Gastroesophageal sphincter (tissue), 3 donors: ENCODE results near the gene DCAF5.

ENCODE experiments used
- POLR2A ChIP-seq, 2 donors: fragments of 450-650 bp; IDR thresholded peaks; one replicate each; pipeline ENCODE4 v1.6.1; 2017; ENCODE audit warnings: antibody characterized with exemption in 2 of 2, mild to moderate bottlenecking in 2 of 2, moderate library complexity in 1 of 2
- TF ChIP-seq, protein P1 (sequence below), 4 experiments: fragments of 200-600 bp in 2 of 4; fragments of 450-650 bp in 2 of 4; sonication (generic) in 1 of 4; IDR thresholded peaks; one replicate each; pipeline ENCODE4 v1.5.1; 2017 to 2019; ENCODE audit warnings: antibody characterized with exemption in 4 of 4, mild to moderate bottlenecking in 2 of 4, moderate library complexity in 2 of 4

DNA sequence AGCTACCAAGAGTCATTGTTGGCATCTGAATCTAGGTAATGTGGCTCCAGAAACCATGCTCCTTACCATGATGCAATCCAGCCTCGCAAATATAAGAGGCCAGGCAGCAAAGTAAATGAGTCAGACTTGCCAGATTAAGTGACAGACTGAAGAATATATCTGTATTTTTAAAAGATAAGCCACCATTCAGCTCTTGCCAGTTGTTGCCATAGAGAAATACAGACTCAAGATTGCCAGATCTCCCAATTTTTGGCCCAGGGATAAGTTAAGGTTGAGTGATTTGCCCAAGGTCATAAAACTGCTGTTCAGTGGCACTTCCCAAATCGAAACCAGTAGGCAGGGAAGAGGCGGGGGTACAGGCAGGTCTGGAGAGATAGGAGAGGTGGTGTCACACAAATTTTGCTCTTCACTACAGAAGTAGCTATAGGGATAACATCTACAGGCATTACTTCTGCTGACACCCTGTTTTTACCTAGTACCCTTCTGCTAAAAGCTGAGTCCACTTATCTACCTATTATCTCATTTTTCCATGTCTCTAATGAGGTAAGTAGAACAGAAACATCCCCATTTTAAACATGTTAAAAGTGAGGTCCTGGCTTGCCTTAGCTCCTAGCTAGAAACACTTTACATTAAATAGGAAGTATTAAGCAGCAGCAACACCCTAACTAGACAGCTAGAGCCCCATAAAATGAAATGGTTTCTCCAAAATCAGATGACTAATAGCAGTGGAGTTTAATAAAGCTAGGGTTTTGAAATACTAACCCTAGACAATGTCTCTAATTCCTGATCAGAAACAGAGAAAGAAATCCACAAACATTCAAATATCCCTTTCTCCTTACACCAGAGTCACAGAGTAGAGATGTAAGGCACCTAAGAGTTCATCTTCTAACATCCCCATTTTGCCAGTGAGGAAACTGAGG is 19.5 kb downstream of the DCAF5 start:
- TF ChIP-seq POLR2A (IDR thresholded peaks at IDR 0.05): no peak
- TF ChIP-seq, protein P1, sequence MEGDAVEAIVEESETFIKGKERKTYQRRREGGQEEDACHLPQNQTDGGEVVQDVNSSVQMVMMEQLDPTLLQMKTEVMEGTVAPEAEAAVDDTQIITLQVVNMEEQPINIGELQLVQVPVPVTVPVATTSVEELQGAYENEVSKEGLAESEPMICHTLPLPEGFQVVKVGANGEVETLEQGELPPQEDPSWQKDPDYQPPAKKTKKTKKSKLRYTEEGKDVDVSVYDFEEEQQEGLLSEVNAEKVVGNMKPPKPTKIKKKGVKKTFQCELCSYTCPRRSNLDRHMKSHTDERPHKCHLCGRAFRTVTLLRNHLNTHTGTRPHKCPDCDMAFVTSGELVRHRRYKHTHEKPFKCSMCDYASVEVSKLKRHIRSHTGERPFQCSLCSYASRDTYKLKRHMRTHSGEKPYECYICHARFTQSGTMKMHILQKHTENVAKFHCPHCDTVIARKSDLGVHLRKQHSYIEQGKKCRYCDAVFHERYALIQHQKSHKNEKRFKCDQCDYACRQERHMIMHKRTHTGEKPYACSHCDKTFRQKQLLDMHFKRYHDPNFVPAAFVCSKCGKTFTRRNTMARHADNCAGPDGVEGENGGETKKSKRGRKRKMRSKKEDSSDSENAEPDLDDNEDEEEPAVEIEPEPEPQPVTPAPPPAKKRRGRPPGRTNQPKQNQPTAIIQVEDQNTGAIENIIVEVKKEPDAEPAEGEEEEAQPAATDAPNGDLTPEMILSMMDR (IDR thresholded peaks at IDR 0.05): no peak
